ENCODE results near the gene CLEC7A. TPM values are rescaled to one million over a fixed set of nuclear protein-coding genes. Genes with fewer than 3 reads are reported as not detected.

The CLEC7A gene
- total RNA-seq, 4 donors from 2014 or later: 2.8 to 14.4 (median 4.7) TPM

GRCh38 chr12:10171973-10172728, 42.2 kb upstream of the CLEC7A start, which contains the start of gene OLR1:
OLR1 (minus strand) TSS chr12:10172132; CDS start chr12:10172077, 55 bp downstream.
- no peaks in the 10 kb centered on the region for H3K9me3 ChIP-seq

GRCh38 chr12:10170216-10170615, 40.2 kb upstream of the CLEC7A start:
- Histone ChIP-seq H3K4me3 (no peak overlapping the region), H3K4me1 (no peaks in the 10 kb centered on the region), H3K27ac (no peak overlapping the region), H3K9me3 (no peaks in the 10 kb centered on the region), H3K27me3 (no peaks in the 10 kb centered on the region), H3K36me3 (no peaks in the 10 kb centered on the region)
- intact Hi-C loops (cut with DNase I; ENCODE audit: low total_unique reads): no loop called here
- no peak for DNase-seq
- TF ChIP-seq POLR2A (IDR thresholded peaks at IDR 0.05) (no peak), CTCF (IDR thresholded peaks at IDR 0.05) (no peak)

More at GRCh38 chr12:10171973-10172728, 42.2 kb upstream of the CLEC7A start, which contains the start of gene OLR1:
- intact Hi-C loops (cut with DNase I; ENCODE audit: low total_unique reads): no loop called here
- TF ChIP-seq POLR2A (IDR thresholded peaks at IDR 0.05) (no peak), CTCF (IDR thresholded peaks at IDR 0.05) (no peak)
- Histone ChIP-seq H3K36me3 (no peaks in the 10 kb centered on the region), H3K4me1 (no peaks in the 10 kb centered on the region), H3K4me3 (no peak within 1 kb of the TSS), H3K27ac (no peak within 1 kb of the TSS), H3K27me3 (no peaks in the 10 kb centered on the region)
- no peak for DNase-seq

- H3K9me3 ChIP-seq: no peaks in the 10 kb centered on the region
- no peak for DNase-seq
- H3K4me1 ChIP-seq: no peaks in the 10 kb centered on the region
- H3K36me3 ChIP-seq: no peaks in the 10 kb centered on the region
- H3K27me3 ChIP-seq: no peaks in the 10 kb centered on the region
- intact Hi-C loops (cut with DNase I; ENCODE audit: low total_unique reads): no loop called here
- TF ChIP-seq CTCF (IDR thresholded peaks at IDR 0.05): no peak
- H3K4me3 ChIP-seq: no peak overlapping the region
- no peak overlapping the region for H3K27ac ChIP-seq
Measured at GRCh38 chr12:10169104-10169503, 39.1 kb upstream of the CLEC7A start.

GRCh38 chr12:10167599-10167998, 37.6 kb upstream of the CLEC7A start:
- no peak for DNase-seq
- H3K36me3 ChIP-seq: no peaks in the 10 kb centered on the region
- no peaks in the 10 kb centered on the region for H3K9me3 ChIP-seq
- no peaks in the 10 kb centered on the region for H3K4me1 ChIP-seq
- intact Hi-C loops (cut with DNase I; ENCODE audit: low total_unique reads): no loop called here
- TF ChIP-seq CTCF (IDR thresholded peaks at IDR 0.05) (no peak), POLR2A (IDR thresholded peaks at IDR 0.05) (no peak)
- H3K27ac ChIP-seq: no peak overlapping the region
- no peak overlapping the region for H3K4me3 ChIP-seq
- H3K27me3 ChIP-seq: no peaks in the 10 kb centered on the region

GRCh38 chr12:10165421-10165820, 35.4 kb upstream of the CLEC7A start:
- Histone ChIP-seq H3K36me3 (no peaks in the 10 kb centered on the region), H3K4me3 (no peak overlapping the region), H3K27ac (no peak overlapping the region), H3K27me3 (no peaks in the 10 kb centered on the region), H3K9me3 (no peaks in the 10 kb centered on the region), H3K4me1 (no peaks in the 10 kb centered on the region)
- no peak for DNase-seq
- TF ChIP-seq CTCF (IDR thresholded peaks at IDR 0.05) (no peak), POLR2A (IDR thresholded peaks at IDR 0.05) (no peak)
- intact Hi-C loops (cut with DNase I; ENCODE audit: low total_unique reads): no loop called here

Data from uterus (tissue), 4 donors.